CD8-positive, alpha-beta memory T cell (primary cell): Measurements from ENCODE around the gene NEGR1. TPM values are rescaled to one million over a fixed set of nuclear protein-coding genes. Genes with fewer than 3 reads are reported as not detected.

Source experiments
- CTCF ChIA-PET: fragments of 350-600 bp; sonication (Branson Sonifier 250); formaldehyde crosslinking; loops from one replicate; lab custom pipeline; 2021; ENCODE audit warnings: antibody characterized with exemption; lab: Charles Lee
- POLR2A ChIA-PET: fragments of 350-600 bp; sonication (Branson Sonifier 250); formaldehyde crosslinking; loops from one replicate; lab custom pipeline; 2021; ENCODE audit warnings: antibody characterized with exemption; lab: Charles Lee
- DNase-seq, 5 donors: peaks; one replicate each; pipeline versions ENCODE4 v3.0.0 to v3.0.0-alpha.2; 2020 to 2022; ENCODE audit warnings: mixed read lengths in 1 of 5
- H3K27ac ChIP-seq: one replicate; pipeline ENCODE4 v1.7.0; 2013; ENCODE audit warnings: low read depth, mild to moderate bottlenecking, low read length, moderate library complexity
- H3K27me3 ChIP-seq: 2 replicates; pipeline ENCODE4 v1.7.0; 2013; ENCODE audit warnings: low read length, mild to moderate bottlenecking; ENCODE audit not compliant: insufficient read depth, poor library complexity, severe bottlenecking
- H3K36me3 ChIP-seq: 2 replicates; pipeline ENCODE4 v1.7.0; 2013; ENCODE audit warnings: mild to moderate bottlenecking, low read length, moderate library complexity; ENCODE audit not compliant: insufficient read depth
- H3K4me1 ChIP-seq: 2 replicates; pipeline ENCODE4 v1.7.0; 2013; ENCODE audit warnings: mild to moderate bottlenecking, low read length, moderate library complexity; ENCODE audit not compliant: insufficient read depth
- H3K4me3 ChIP-seq: 2 replicates; pipeline ENCODE4 v1.7.0; 2013; ENCODE audit warnings: mild to moderate bottlenecking, low read length
- H3K9me3 ChIP-seq: 2 replicates; pipeline ENCODE4 v1.7.0; 2013; ENCODE audit warnings: mild to moderate bottlenecking, low read length
- H3K27ac Mint-ChIP-seq, 8 donors: one replicate each; pipeline ENCODE4 v1.8.0; 2020 to 2021; ENCODE audit warnings: mixed read lengths in 8 of 8, mild to moderate bottlenecking in 6 of 8, inconsistent platforms in 3 of 8, moderate library complexity in 3 of 8
- H3K27me3 Mint-ChIP-seq, 2 donors: one replicate each; pipeline ENCODE4 v1.8.0; 2020 to 2021; ENCODE audit warnings: mixed read lengths in 2 of 2, mild to moderate bottlenecking in 1 of 2, moderate library complexity in 1 of 2
- H3K36me3 Mint-ChIP-seq, 3 donors: one replicate each; pipeline ENCODE4 v1.8.0; 2020 to 2021; ENCODE audit warnings: mixed read lengths in 3 of 3, inconsistent platforms in 1 of 3, mild to moderate bottlenecking in 1 of 3
- H3K4me1 Mint-ChIP-seq, 3 donors: one replicate each; pipeline ENCODE4 v1.8.0; 2020 to 2021; ENCODE audit warnings: mixed read lengths in 3 of 3, inconsistent platforms in 1 of 3, mild to moderate bottlenecking in 1 of 3
- H3K4me3 Mint-ChIP-seq, 7 donors: one replicate each; pipeline ENCODE4 v1.8.0; 2020 to 2021; ENCODE audit warnings: mixed read lengths in 7 of 7, mild to moderate bottlenecking in 6 of 7, moderate library complexity in 4 of 7, inconsistent platforms in 2 of 7
- H3K9me3 Mint-ChIP-seq, 5 donors: one replicate each; pipeline ENCODE4 v1.8.0; 2020 to 2022; ENCODE audit warnings: mixed read lengths in 5 of 5, mild to moderate bottlenecking in 3 of 5, moderate library complexity in 2 of 5, inconsistent platforms in 1 of 5
- polyA plus RNA-seq: library from polyadenylated mRNA; unstranded; fragments of 300-500 nt; fragmentation: Illumina TruSeq; gene quantifications from one replicate; pipeline ENCODE4 v1.2.3, GENCODE V29; 2021
- total RNA-seq, 2 experiments: library from RNA; stranded (reverse); gene quantifications; one replicate each; pipeline ENCODE4 v1.2.3, GENCODE V29; 2021

NEGR1 gene
- total and polyA plus RNA-seq, 3 experiments from 2014 or later = not detected

DNA sequence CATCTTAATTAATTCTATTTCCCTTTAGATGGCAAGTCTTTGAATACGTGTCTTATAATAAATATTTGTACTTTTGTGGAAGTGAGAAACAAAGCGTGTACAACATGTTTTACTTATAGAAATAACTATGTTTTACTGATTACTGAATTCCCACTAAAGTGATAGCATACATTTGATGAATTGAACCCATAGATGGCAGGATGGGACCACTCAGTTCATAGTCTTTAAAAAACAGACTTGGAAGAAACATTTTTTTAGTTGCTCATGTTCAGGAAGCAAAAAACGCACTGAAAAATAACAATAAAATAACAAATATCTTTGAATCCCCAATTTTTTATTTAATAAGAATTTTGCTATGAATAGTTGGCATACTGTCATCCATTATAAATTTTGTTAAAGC, 694.4 kb downstream of the NEGR1 start:
- H3K4me1 ChIP-seq = no peaks in the 10 kb centered on the region
- H3K27me3 Mint-ChIP-seq = no peaks in the 10 kb centered on the region
- H3K4me1 Mint-ChIP-seq = no peaks in the 10 kb centered on the region
- no peak overlapping the region for H3K27ac ChIP-seq
- H3K9me3 Mint-ChIP-seq = peaks cover 0 to 10% (median 3%) of the 10 kb centered on the region in 5 donors
- ChIA-PET CTCF (no interaction called here), POLR2A (no interaction called here)
- no peaks in the 10 kb centered on the region for H3K9me3 ChIP-seq
- H3K27ac Mint-ChIP-seq = no peak overlapping the region
- no peaks in the 10 kb centered on the region for H3K36me3 ChIP-seq
- H3K36me3 Mint-ChIP-seq = no peaks in the 10 kb centered on the region
- H3K4me3 ChIP-seq = no peak overlapping the region
- DNase-seq = no peak
- H3K4me3 Mint-ChIP-seq = no peak overlapping the region
- no peaks in the 10 kb centered on the region for H3K27me3 ChIP-seq

DNA sequence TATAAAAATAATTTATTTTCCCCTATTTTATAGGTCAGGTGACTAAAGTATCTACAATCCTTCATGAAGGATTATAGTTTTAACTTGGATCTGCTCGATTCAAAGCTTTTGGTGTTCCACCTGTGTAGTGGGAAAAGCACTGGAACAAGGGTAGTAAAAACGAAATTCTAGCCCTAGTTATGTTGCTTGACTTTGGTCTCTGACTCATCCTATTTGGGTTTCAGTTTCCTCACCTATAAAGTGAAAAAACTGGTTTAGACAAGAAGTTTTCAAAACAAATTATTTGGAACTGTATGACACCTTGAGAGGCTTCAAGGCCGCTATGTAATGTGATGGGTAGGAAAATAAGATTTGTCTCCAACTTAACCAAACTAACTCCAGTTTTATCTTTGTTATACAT, 696.3 kb downstream of the NEGR1 start:
- H3K27me3 ChIP-seq = no peaks in the 10 kb centered on the region
- Mint-ChIP-seq H3K27ac (no peak overlapping the region), H3K36me3 (no peaks in the 10 kb centered on the region), H3K4me3 (no peak overlapping the region), H3K9me3 (peaks cover 0 to 15% (median 3%) of the 10 kb centered on the region in 5 donors), H3K27me3 (no peaks in the 10 kb centered on the region), H3K4me1 (no peaks in the 10 kb centered on the region)
- no peak for DNase-seq
- POLR2A ChIA-PET = no interaction called here
- no peaks in the 10 kb centered on the region for H3K4me1 ChIP-seq
- H3K4me3 ChIP-seq = no peak overlapping the region
- no peaks in the 10 kb centered on the region for H3K36me3 ChIP-seq
- no peaks in the 10 kb centered on the region for H3K9me3 ChIP-seq
- CTCF ChIA-PET = no interaction called here
- no peak overlapping the region for H3K27ac ChIP-seq

DNA sequence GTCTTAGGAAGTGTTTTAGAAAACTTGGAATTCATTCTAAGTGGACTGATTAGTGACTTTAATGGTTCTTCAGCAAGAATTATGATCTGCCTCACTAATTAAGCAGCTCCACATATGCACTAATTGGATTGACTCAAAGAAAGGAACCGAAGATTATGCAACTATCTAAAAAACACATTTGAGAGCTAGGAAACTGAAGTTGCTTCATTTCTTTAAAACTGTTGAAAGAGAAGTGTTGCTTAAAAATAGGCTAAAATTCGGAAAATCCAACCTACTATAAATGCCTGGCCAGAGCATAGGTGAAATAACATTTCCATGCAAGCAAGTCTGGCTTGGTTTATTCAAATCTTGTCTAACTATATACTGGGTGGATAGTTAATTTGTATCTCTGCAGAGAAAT, 698.6 kb downstream of the NEGR1 start:
- POLR2A ChIA-PET = no interaction called here
- H3K4me1 Mint-ChIP-seq = no peaks in the 10 kb centered on the region
- no peaks in the 10 kb centered on the region for H3K27me3 Mint-ChIP-seq
- CTCF ChIA-PET = no interaction called here
- peaks cover 0 to 13% (median 2%) of the 10 kb centered on the region in 5 donors for H3K9me3 Mint-ChIP-seq
- H3K36me3 Mint-ChIP-seq = no peaks in the 10 kb centered on the region
- Histone ChIP-seq H3K4me1 (no peaks in the 10 kb centered on the region), H3K9me3 (no peaks in the 10 kb centered on the region), H3K36me3 (no peaks in the 10 kb centered on the region), H3K4me3 (no peak overlapping the region), H3K27me3 (no peaks in the 10 kb centered on the region), H3K27ac (no peak overlapping the region)
- DNase-seq = no peak
- no peak overlapping the region for H3K27ac Mint-ChIP-seq
- H3K4me3 Mint-ChIP-seq = no peak overlapping the region

DNA sequence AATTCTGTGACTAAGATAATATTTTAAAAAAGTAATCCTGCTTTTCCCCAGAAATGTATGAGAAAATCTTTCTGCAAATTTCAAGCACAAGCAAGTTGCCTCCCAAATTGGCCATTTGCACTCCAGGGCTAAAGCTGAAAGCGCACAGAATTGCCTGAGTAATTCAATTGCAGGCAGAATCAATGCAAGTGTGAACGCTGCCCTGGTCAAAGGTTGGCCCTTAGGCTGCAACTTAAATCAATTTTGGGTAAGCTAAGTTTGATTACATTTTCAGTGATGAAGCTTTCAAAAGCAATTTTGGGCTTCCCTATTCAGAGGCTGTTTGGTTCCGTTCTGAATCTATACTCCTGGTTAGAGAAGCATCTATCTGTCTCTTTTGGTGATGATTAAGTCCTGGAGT, 699.7 kb downstream of the NEGR1 start:
- no peaks in the 10 kb centered on the region for H3K36me3 Mint-ChIP-seq
- Histone ChIP-seq H3K27ac (no peak overlapping the region), H3K9me3 (no peaks in the 10 kb centered on the region), H3K27me3 (no peaks in the 10 kb centered on the region), H3K36me3 (no peaks in the 10 kb centered on the region), H3K4me3 (no peak overlapping the region), H3K4me1 (no peaks in the 10 kb centered on the region)
- H3K9me3 Mint-ChIP-seq = peaks cover 0 to 13% (median 2%) of the 10 kb centered on the region in 5 donors
- no peak overlapping the region for H3K27ac Mint-ChIP-seq
- DNase-seq = no peak
- CTCF ChIA-PET = no interaction called here
- POLR2A ChIA-PET = no interaction called here
- H3K4me1 Mint-ChIP-seq = no peaks in the 10 kb centered on the region
- H3K4me3 Mint-ChIP-seq = no peak overlapping the region
- H3K27me3 Mint-ChIP-seq = no peaks in the 10 kb centered on the region

GRCh38 chr1:71577451-71578131, 704.7 kb downstream of the NEGR1 start:
- DNase-seq = no peak
- Mint-ChIP-seq H3K27ac (no peak overlapping the region), H3K4me1 (no peaks in the 10 kb centered on the region), H3K36me3 (no peaks in the 10 kb centered on the region), H3K9me3 (peaks cover 0 to 20% (median 5%) of the 10 kb centered on the region in 5 donors), H3K27me3 (no peaks in the 10 kb centered on the region), H3K4me3 (no peak overlapping the region)
- no peaks in the 10 kb centered on the region for H3K36me3 ChIP-seq
- no peak overlapping the region for H3K4me3 ChIP-seq
- no peaks in the 10 kb centered on the region for H3K27me3 ChIP-seq
- H3K27ac ChIP-seq = no peak overlapping the region
- no peaks in the 10 kb centered on the region for H3K9me3 ChIP-seq
- ChIA-PET CTCF (no interaction called here), POLR2A (no interaction called here)
- no peaks in the 10 kb centered on the region for H3K4me1 ChIP-seq

DNA sequence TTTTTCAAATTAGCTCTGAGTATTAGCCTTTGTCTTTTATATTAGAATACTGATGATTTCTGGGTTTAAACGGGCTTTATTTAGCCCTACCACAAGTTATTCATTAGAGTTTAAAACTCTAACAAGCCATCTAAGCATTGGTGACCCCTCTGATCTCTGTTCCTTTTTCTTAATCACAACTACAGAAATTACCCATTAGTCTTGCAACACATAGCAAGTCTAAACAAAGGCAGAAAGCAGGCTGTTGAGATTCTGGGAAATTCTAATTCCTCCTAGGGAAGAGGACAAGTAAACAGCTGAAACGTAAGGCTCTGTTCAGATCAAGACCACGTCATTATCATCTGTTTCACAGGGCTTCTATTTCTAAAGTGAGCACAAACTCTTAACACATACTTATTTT, 710.3 kb downstream of the NEGR1 start:
- Histone ChIP-seq H3K9me3 (no peaks in the 10 kb centered on the region), H3K27me3 (no peaks in the 10 kb centered on the region), H3K4me1 (no peaks in the 10 kb centered on the region), H3K36me3 (no peaks in the 10 kb centered on the region), H3K27ac (no peak overlapping the region), H3K4me3 (no peak overlapping the region)
- no peak overlapping the region for H3K27ac Mint-ChIP-seq
- no peaks in the 10 kb centered on the region for H3K4me1 Mint-ChIP-seq
- DNase-seq = no peak
- POLR2A ChIA-PET = no interaction called here
- no peaks in the 10 kb centered on the region for H3K36me3 Mint-ChIP-seq
- no peak overlapping the region for H3K4me3 Mint-ChIP-seq
- CTCF ChIA-PET = no interaction called here
- H3K27me3 Mint-ChIP-seq = no peaks in the 10 kb centered on the region
- peaks cover 0 to 28% (median 3%) of the 10 kb centered on the region in 5 donors for H3K9me3 Mint-ChIP-seq

GRCh38 chr1:71566413-71566812, 715.9 kb downstream of the NEGR1 start:
- Mint-ChIP-seq H3K4me1 (no peaks in the 10 kb centered on the region), H3K36me3 (no peaks in the 10 kb centered on the region), H3K9me3 (peaks cover 2 to 34% (median 3%) of the 10 kb centered on the region in 5 donors), H3K4me3 (no peak overlapping the region), H3K27ac (no peak overlapping the region), H3K27me3 (no peaks in the 10 kb centered on the region)
- H3K9me3 ChIP-seq = no peaks in the 10 kb centered on the region
- no peaks in the 10 kb centered on the region for H3K36me3 ChIP-seq
- H3K27me3 ChIP-seq = no peaks in the 10 kb centered on the region
- H3K4me1 ChIP-seq = no peaks in the 10 kb centered on the region
- H3K27ac ChIP-seq = no peak overlapping the region
- DNase-seq = no peak
- H3K4me3 ChIP-seq = no peak overlapping the region
- ChIA-PET POLR2A (no interaction called here), CTCF (no interaction called here)

- DNase-seq = no peak
- H3K27ac Mint-ChIP-seq = no peak overlapping the region
- ChIA-PET POLR2A (no interaction called here), CTCF (no interaction called here)
- H3K4me1 ChIP-seq = no peaks in the 10 kb centered on the region
- H3K36me3 ChIP-seq = no peaks in the 10 kb centered on the region
- H3K9me3 ChIP-seq = no peaks in the 10 kb centered on the region
- no peaks in the 10 kb centered on the region for H3K27me3 ChIP-seq
- no peak overlapping the region for H3K4me3 ChIP-seq
- H3K9me3 Mint-ChIP-seq = peaks cover 2 to 32% (median 3%) of the 10 kb centered on the region in 5 donors
- no peak overlapping the region for H3K27ac ChIP-seq
- no peak overlapping the region for H3K4me3 Mint-ChIP-seq
- H3K4me1 Mint-ChIP-seq = no peaks in the 10 kb centered on the region
- no peaks in the 10 kb centered on the region for H3K27me3 Mint-ChIP-seq
- no peaks in the 10 kb centered on the region for H3K36me3 Mint-ChIP-seq
Measured at GRCh38 chr1:71565831-71566230, 716.5 kb downstream of the NEGR1 start.
